ENCODE measurements around the gene DENND5B. TPM values are rescaled to one million over a fixed set of nuclear protein-coding genes. Genes with fewer than 3 reads are reported as not detected.

Gene DENND5B
- total and polyA plus RNA-seq, 2 of the 4 experiments (the other 2 are of a cell fraction) = 5.5 to 13.4 TPM

DNA sequence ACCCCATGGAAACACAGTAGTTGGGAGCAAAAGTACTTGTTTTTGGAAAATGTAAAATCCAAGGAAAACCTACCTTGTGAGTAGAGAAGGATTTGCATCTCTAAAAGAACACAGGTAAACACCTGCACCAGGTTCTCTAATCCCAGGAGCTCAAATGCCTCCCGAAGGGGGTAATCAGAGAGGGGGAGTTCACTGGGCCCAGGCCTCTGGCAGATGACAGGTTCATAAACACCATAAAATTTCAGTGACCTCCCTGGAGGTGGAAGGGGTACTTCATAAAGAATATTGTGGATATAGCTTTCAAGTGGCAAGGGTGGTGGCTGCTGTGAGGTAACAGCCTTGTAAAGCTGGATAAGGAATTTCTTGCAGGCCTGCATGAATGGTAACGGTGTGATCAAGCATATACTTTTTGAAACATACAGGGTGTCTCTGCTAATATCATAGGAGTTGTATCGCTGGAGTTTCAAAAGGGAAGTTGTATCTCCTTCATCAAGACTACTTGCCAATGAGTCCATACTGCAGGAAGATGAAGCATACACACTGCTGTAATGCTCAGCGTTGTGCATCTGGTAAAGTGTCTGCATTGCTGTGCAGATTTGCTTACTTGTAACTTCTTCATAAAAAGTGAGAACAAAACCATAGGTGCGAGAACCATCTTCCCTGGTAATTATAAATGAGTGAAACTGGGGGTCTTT is 111.3 kb downstream of the DENND5B start:
- no peak overlapping the region for H3K9ac ChIP-seq (ENCODE audit: low read depth, low read length)
- no peak overlapping the region for H2AK5ac ChIP-seq (ENCODE audit: low read depth, low read length)
- no peak overlapping the region for H2AK9ac ChIP-seq (replicated peaks; ENCODE audit: low read depth, low read length, poor library complexity)
- H3K4me1 ChIP-seq (ENCODE audit: control insufficient read depth, insufficient read depth, low read length) = 0 out of 2 replicates have a peak, but pooled peaks cover 2% of the 10 kb centered on the region
- no peak overlapping the region for H2BK5ac ChIP-seq (ENCODE audit: low read depth, low read length, poor library complexity, severe bottlenecking)
- in situ Hi-C loops (cut with MboI; ENCODE audit: low sequenced_read_pairs) (no loop called here), dilution Hi-C loops (cut with HindIII; ENCODE audit: low sequenced_read_pairs, unreplicated experiment) (no loop called here), intact Hi-C loops (cut with micrococcal nuclease) (no loop called here)
- no peaks in the 10 kb centered on the region for H4K20me1 ChIP-seq (ENCODE audit: insufficient read depth, low read length)
- H2BK15ac ChIP-seq (ENCODE audit: low read depth, low read length) = no peak overlapping the region
- H4K8ac ChIP-seq (ENCODE audit: low read depth in 2 of 2, low read length in 2 of 2) = no peak overlapping the region
- CTCF ChIA-PET = no interaction called here
- no peak overlapping the region for H4K91ac ChIP-seq (ENCODE audit: insufficient read depth, low read depth, low read length)
- H3K79me1 ChIP-seq (ENCODE audit: low read depth in 1 of 2, low read length in 2 of 2) = peaks cover 14 to 22% of the 10 kb centered on the region in 2 experiments
- H2BK20ac ChIP-seq (ENCODE audit: low read depth, low read length) = no peak overlapping the region
- H3K4me2 ChIP-seq (ENCODE audit: low read depth, low read length) = no peak overlapping the region
- no peak overlapping the region for H2AFZ ChIP-seq (replicated peaks; ENCODE audit: low read length, poor library complexity)
- no TSS peak for BruUV-seq (replicated peaks)
- no peak overlapping the region for H3K56ac ChIP-seq (ENCODE audit: extremely low read depth, insufficient read depth, low read length)
- no peak overlapping the region for H2BK120ac ChIP-seq (ENCODE audit: low read depth, low read length)
- no peak overlapping the region for H3K23ac ChIP-seq (ENCODE audit: low read depth, low read length)
- no peaks in the 10 kb centered on the region for H3K9me3 ChIP-seq (ENCODE audit: control insufficient read depth, insufficient read depth, low read length)
- WGBS, 2 experiments (ENCODE audit: extremely low coverage in 2 of 2, insufficient read length in 1 of 2) = no CpG with 5 or more reads among the region's 5 CpGs
- H3K4ac ChIP-seq (ENCODE audit: low read depth, low read length) = no peak overlapping the region
- DNase-seq (no peak), ATAC-seq (ENCODE audit: low read depth) (no peak)
- TF ChIP-seq, protein P1, sequence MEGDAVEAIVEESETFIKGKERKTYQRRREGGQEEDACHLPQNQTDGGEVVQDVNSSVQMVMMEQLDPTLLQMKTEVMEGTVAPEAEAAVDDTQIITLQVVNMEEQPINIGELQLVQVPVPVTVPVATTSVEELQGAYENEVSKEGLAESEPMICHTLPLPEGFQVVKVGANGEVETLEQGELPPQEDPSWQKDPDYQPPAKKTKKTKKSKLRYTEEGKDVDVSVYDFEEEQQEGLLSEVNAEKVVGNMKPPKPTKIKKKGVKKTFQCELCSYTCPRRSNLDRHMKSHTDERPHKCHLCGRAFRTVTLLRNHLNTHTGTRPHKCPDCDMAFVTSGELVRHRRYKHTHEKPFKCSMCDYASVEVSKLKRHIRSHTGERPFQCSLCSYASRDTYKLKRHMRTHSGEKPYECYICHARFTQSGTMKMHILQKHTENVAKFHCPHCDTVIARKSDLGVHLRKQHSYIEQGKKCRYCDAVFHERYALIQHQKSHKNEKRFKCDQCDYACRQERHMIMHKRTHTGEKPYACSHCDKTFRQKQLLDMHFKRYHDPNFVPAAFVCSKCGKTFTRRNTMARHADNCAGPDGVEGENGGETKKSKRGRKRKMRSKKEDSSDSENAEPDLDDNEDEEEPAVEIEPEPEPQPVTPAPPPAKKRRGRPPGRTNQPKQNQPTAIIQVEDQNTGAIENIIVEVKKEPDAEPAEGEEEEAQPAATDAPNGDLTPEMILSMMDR (conservative IDR thresholded peaks at IDR 0.05; ENCODE audit: low read depth, low read length) = no peak
- TF ChIP-seq BHLHE40 (IDR thresholded peaks at IDR 0.05; ENCODE audit: low read depth, low read length) (no peak), SMC3 (IDR thresholded peaks at IDR 0.05; ENCODE audit: low read depth, low read length) (no peak), MAFK (IDR thresholded peaks at IDR 0.05; ENCODE audit: low read depth, low read length) (no peak), CHD1 (IDR thresholded peaks at IDR 0.05; ENCODE audit: low read depth, low read length) (no peak), RAD21 (IDR thresholded peaks at IDR 0.05; ENCODE audit: low read length) (no peak), RCOR1 (IDR thresholded peaks at IDR 0.05; ENCODE audit: insufficient replicate concordance, low read length) (no peak), FOS (IDR thresholded peaks at IDR 0.05; ENCODE audit: low read depth, low read length) (no peak), POLR2A (IDR thresholded peaks at IDR 0.05; ENCODE audit: low read depth, low read length) (no peak), MXI1 (IDR thresholded peaks at IDR 0.05; ENCODE audit: borderline replicate concordance, low read depth, low read length) (no peak), RFX5 (IDR thresholded peaks at IDR 0.05; ENCODE audit: low read depth, low read length) (no peak), MAZ (IDR thresholded peaks at IDR 0.05; ENCODE audit: borderline replicate concordance, low read depth, low read length) (no peak), NFE2L2 (IDR thresholded peaks at IDR 0.05; ENCODE audit: low read depth, low read length) (no peak), CEBPB (IDR thresholded peaks at IDR 0.05; ENCODE audit: low read depth, low read length) (no peak)
- TF ChIP-seq, protein P2, sequence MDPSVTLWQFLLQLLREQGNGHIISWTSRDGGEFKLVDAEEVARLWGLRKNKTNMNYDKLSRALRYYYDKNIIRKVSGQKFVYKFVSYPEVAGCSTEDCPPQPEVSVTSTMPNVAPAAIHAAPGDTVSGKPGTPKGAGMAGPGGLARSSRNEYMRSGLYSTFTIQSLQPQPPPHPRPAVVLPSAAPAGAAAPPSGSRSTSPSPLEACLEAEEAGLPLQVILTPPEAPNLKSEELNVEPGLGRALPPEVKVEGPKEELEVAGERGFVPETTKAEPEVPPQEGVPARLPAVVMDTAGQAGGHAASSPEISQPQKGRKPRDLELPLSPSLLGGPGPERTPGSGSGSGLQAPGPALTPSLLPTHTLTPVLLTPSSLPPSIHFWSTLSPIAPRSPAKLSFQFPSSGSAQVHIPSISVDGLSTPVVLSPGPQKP (IDR thresholded peaks at IDR 0.05; ENCODE audit: borderline replicate concordance, low read depth, low read length) = no peak
- TF ChIP-seq, protein P3, sequence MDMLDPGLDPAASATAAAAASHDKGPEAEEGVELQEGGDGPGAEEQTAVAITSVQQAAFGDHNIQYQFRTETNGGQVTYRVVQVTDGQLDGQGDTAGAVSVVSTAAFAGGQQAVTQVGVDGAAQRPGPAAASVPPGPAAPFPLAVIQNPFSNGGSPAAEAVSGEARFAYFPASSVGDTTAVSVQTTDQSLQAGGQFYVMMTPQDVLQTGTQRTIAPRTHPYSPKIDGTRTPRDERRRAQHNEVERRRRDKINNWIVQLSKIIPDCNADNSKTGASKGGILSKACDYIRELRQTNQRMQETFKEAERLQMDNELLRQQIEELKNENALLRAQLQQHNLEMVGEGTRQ (IDR thresholded peaks at IDR 0.05; ENCODE audit: low read depth, low read length) = no peak
- no peak overlapping the region for H3K4me3 ChIP-seq (ENCODE audit: insufficient read depth, low read depth, low read length)
- POLR2A ChIA-PET (ENCODE audit: unreplicated experiment) = no interaction called here
- H4K5ac ChIP-seq (ENCODE audit: low read depth, low read length) = no peak overlapping the region
- no peak overlapping the region for H3K18ac ChIP-seq (ENCODE audit: low read depth, low read length)
- no peaks in the 10 kb centered on the region for H3K27me3 ChIP-seq (ENCODE audit: control insufficient read depth, insufficient read depth, low read length)
- H3K36me3 ChIP-seq (ENCODE audit: control insufficient read depth, insufficient read depth, low read length) = peaks cover 7% of the 10 kb centered on the region
- no peak overlapping the region for H3K14ac ChIP-seq (replicated peaks; ENCODE audit: low read depth, low read length)
- H3K9me1 ChIP-seq (ENCODE audit: insufficient read depth, low read length) = peaks cover 4% of the 10 kb centered on the region
- no peak overlapping the region for H3K27ac ChIP-seq (ENCODE audit: insufficient read depth, low read length)

Data from IMR-90 (cell line).